Stimulated activated naive B cell treated with anti-CD40 and anti-IgM and Interleukin-4, amounts not matched to agents 10 μg/mL and 1 μg/mL and 100 μg/mL, for 72 hours (primary cell): ENCODE data around the gene MYO5A.

Experiments
- ATAC-seq, 2 donors: fragments of 150-1000 bp; cut with Tn5 transposase; replicated peaks; 2 replicates each; pipeline ENCODE4 v1.10.0; 2021; ENCODE audit warnings: moderate library complexity in 1 of 2
- DNase-seq: peaks from one replicate; pipeline ENCODE4 v3.0.0; 2021
- H3K27ac Mint-ChIP-seq: one replicate; pipeline ENCODE4 v1.8.0; 2022; ENCODE audit warnings: mild to moderate bottlenecking, mixed read lengths
- H3K27me3 Mint-ChIP-seq, 2 donors: one replicate each; pipeline ENCODE4 v1.8.0; 2022; ENCODE audit warnings: mixed read lengths in 2 of 2
- H3K36me3 Mint-ChIP-seq, 2 donors: one replicate each; pipeline ENCODE4 v1.8.0; 2022; ENCODE audit warnings: mixed read lengths in 2 of 2, mild to moderate bottlenecking in 1 of 2
- H3K4me1 Mint-ChIP-seq, 2 donors: one replicate each; pipeline ENCODE4 v1.8.0; 2022; ENCODE audit warnings: mixed read lengths in 2 of 2, mild to moderate bottlenecking in 1 of 2
- H3K4me3 Mint-ChIP-seq, 2 donors: one replicate each; pipeline ENCODE4 v1.8.0; 2022; ENCODE audit warnings: mild to moderate bottlenecking in 2 of 2, mixed read lengths in 2 of 2, moderate library complexity in 1 of 2
- H3K9me3 Mint-ChIP-seq, 2 donors: one replicate each; pipeline ENCODE4 v1.8.0; 2022; ENCODE audit warnings: mixed read lengths in 2 of 2, mild to moderate bottlenecking in 1 of 2

The MYO5A gene

GRCh38 chr15:52337198-52337853, 191.4 kb downstream of the MYO5A start:
- H3K27ac Mint-ChIP-seq: no peak overlapping the region
- no peak for DNase-seq
- H3K4me1 Mint-ChIP-seq: peaks cover 0 to 3% of the 10 kb centered on the region in 2 donors
- no peak for ATAC-seq
- H3K9me3 Mint-ChIP-seq: no peaks in the 10 kb centered on the region
- H3K27me3 Mint-ChIP-seq: no peaks in the 10 kb centered on the region
- H3K4me3 Mint-ChIP-seq: no peak overlapping the region
- peaks cover 21% of the 10 kb centered on the region in 2 donors for H3K36me3 Mint-ChIP-seq

GRCh38 chr15:52336529-52336928, 192.2 kb downstream of the MYO5A start:
- Mint-ChIP-seq H3K4me1 (peaks cover 6 to 8% of the 10 kb centered on the region in 2 donors), H3K36me3 (peaks cover 21% of the 10 kb centered on the region in 2 donors), H3K27ac (peak overlapping the region; percentile 65), H3K27me3 (no peaks in the 10 kb centered on the region), H3K4me3 (no peak overlapping the region), H3K9me3 (no peaks in the 10 kb centered on the region)
- DNase-seq: no peak
- no peak for ATAC-seq

GRCh38 chr15:52334491-52335160, 194.1 kb downstream of the MYO5A start:
- no peak for DNase-seq
- Mint-ChIP-seq H3K27ac (no peak overlapping the region), H3K36me3 (peaks cover 19% of the 10 kb centered on the region in 2 donors)

GRCh38 chr15:52331490-52332240, 197.0 kb downstream of the MYO5A start:
- DNase-seq: peak; percentile 28
- H3K27me3 Mint-ChIP-seq: no peaks in the 10 kb centered on the region
- peaks cover 10 to 12% of the 10 kb centered on the region in 2 donors for H3K4me1 Mint-ChIP-seq
- peaks cover 24 to 29% of the 10 kb centered on the region in 2 donors for H3K36me3 Mint-ChIP-seq
- peak overlapping the region; percentile 84 for H3K27ac Mint-ChIP-seq
- no peaks in the 10 kb centered on the region for H3K9me3 Mint-ChIP-seq
- ATAC-seq: peak; percentile 95 to 97
- H3K4me3 Mint-ChIP-seq: no peak overlapping the region

More at GRCh38 chr15:52334491-52335160, 194.1 kb downstream of the MYO5A start:
- Mint-ChIP-seq H3K4me3 (no peak overlapping the region), H3K27me3 (no peaks in the 10 kb centered on the region), H3K4me1 (peaks cover 12% of the 10 kb centered on the region in 2 donors), H3K9me3 (no peaks in the 10 kb centered on the region)
- ATAC-seq: no peak

GRCh38 chr15:52329987-52330386, 198.7 kb downstream of the MYO5A start:
- no peak for DNase-seq
- Mint-ChIP-seq H3K27ac (no peak overlapping the region), H3K4me1 (peaks cover 10 to 12% of the 10 kb centered on the region in 2 donors), H3K27me3 (no peaks in the 10 kb centered on the region), H3K36me3 (peaks cover 24 to 35% of the 10 kb centered on the region in 2 donors), H3K9me3 (no peaks in the 10 kb centered on the region), H3K4me3 (no peak overlapping the region)
- ATAC-seq: no peak

GRCh38 chr15:52329150-52329549, 199.5 kb downstream of the MYO5A start:
- no peak for DNase-seq
- no peaks in the 10 kb centered on the region for H3K9me3 Mint-ChIP-seq
- no peak for ATAC-seq
- no peaks in the 10 kb centered on the region for H3K27me3 Mint-ChIP-seq
- no peak overlapping the region for H3K27ac Mint-ChIP-seq
- H3K36me3 Mint-ChIP-seq: peaks cover 20 to 31% of the 10 kb centered on the region in 2 donors
- peaks cover 10 to 12% of the 10 kb centered on the region in 2 donors for H3K4me1 Mint-ChIP-seq
- H3K4me3 Mint-ChIP-seq: no peak overlapping the region

- DNase-seq: no peak
- Mint-ChIP-seq H3K4me3 (no peak overlapping the region), H3K9me3 (no peaks in the 10 kb centered on the region), H3K27me3 (no peaks in the 10 kb centered on the region), H3K27ac (no peak overlapping the region), H3K4me1 (peaks cover 10 to 12% of the 10 kb centered on the region in 2 donors), H3K36me3 (peaks cover 22 to 31% of the 10 kb centered on the region in 2 donors)
- ATAC-seq: no peak
These were observed 200.0 kb downstream of the MYO5A start for GRCh38 chr15:52328680-52329079.

GRCh38 chr15:52326756-52327155, 201.9 kb downstream of the MYO5A start:
- no peak for DNase-seq
- H3K4me3 Mint-ChIP-seq: no peak overlapping the region
- peaks cover 24 to 40% of the 10 kb centered on the region in 2 donors for H3K36me3 Mint-ChIP-seq
- no peaks in the 10 kb centered on the region for H3K27me3 Mint-ChIP-seq
- no peak overlapping the region for H3K27ac Mint-ChIP-seq
- peaks cover 6 to 8% of the 10 kb centered on the region in 2 donors for H3K4me1 Mint-ChIP-seq
- ATAC-seq: no peak
- no peaks in the 10 kb centered on the region for H3K9me3 Mint-ChIP-seq

- Mint-ChIP-seq H3K27me3 (no peaks in the 10 kb centered on the region), H3K4me1 (no peaks in the 10 kb centered on the region), H3K27ac (no peak overlapping the region), H3K36me3 (peaks cover 28 to 48% of the 10 kb centered on the region in 2 donors), H3K9me3 (no peaks in the 10 kb centered on the region), H3K4me3 (no peak overlapping the region)
- DNase-seq (no peak), ATAC-seq (no peak)
These were observed 204.6 kb downstream of the MYO5A start for GRCh38 chr15:52324109-52324508.

- ATAC-seq (no peak), DNase-seq (no peak)
- H3K36me3 Mint-ChIP-seq: peaks cover 26 to 42% of the 10 kb centered on the region in 2 donors
- H3K27me3 Mint-ChIP-seq: no peaks in the 10 kb centered on the region
- H3K4me1 Mint-ChIP-seq: no peaks in the 10 kb centered on the region
- H3K4me3 Mint-ChIP-seq: no peak overlapping the region
- no peak overlapping the region for H3K27ac Mint-ChIP-seq
- H3K9me3 Mint-ChIP-seq: no peaks in the 10 kb centered on the region
These were observed 209.8 kb downstream of the MYO5A start for GRCh38 chr15:52318729-52319500.

GRCh38 chr15:52317688-52318087, 211.0 kb downstream of the MYO5A start:
- H3K36me3 Mint-ChIP-seq: peaks cover 32 to 44% of the 10 kb centered on the region in 2 donors
- H3K27ac Mint-ChIP-seq: no peak overlapping the region

GRCh38 chr15:52317022-52317421, 211.7 kb downstream of the MYO5A start:
- Mint-ChIP-seq H3K36me3 (peaks cover 30 to 41% of the 10 kb centered on the region in 2 donors), H3K27ac (no peak overlapping the region), H3K4me1 (no peaks in the 10 kb centered on the region), H3K4me3 (no peak overlapping the region), H3K27me3 (no peaks in the 10 kb centered on the region), H3K9me3 (no peaks in the 10 kb centered on the region)
- DNase-seq (no peak), ATAC-seq (no peak)

More at GRCh38 chr15:52317688-52318087, 211.0 kb downstream of the MYO5A start:
- no peaks in the 10 kb centered on the region for H3K9me3 Mint-ChIP-seq
- ATAC-seq (no peak), DNase-seq (no peak)
- no peaks in the 10 kb centered on the region for H3K27me3 Mint-ChIP-seq
- H3K4me3 Mint-ChIP-seq: no peak overlapping the region
- H3K4me1 Mint-ChIP-seq: no peaks in the 10 kb centered on the region

GRCh38 chr15:52309154-52309548, 219.5 kb downstream of the MYO5A start:
- H3K4me3 Mint-ChIP-seq: peak overlapping the region in 1 of 2 donors; percentile 46

More at GRCh38 chr15:52309154-52309548, 219.5 kb downstream of the MYO5A start:
- DNase-seq (peak; percentile 14), ATAC-seq (peak; percentile 84 to 86)
- H3K9me3 Mint-ChIP-seq: no peaks in the 10 kb centered on the region
- peak overlapping the region; percentile 72 for H3K27ac Mint-ChIP-seq
- H3K27me3 Mint-ChIP-seq: no peaks in the 10 kb centered on the region
- peaks cover 15 to 17% of the 10 kb centered on the region in 2 donors for H3K4me1 Mint-ChIP-seq
- H3K36me3 Mint-ChIP-seq: peaks cover 25 to 36% of the 10 kb centered on the region in 2 donors
